Panc1 (cell line): ENCODE data around the gene GMCL2.

Source experiments
- CTCF ChIP-seq: fragments of 450-650 bp; IDR thresholded peaks from 2 replicates; pipeline ENCODE4 v1.5.1; 2017; ENCODE audit warnings: mild to moderate bottlenecking
- POLR2AphosphoS5 ChIP-seq: IDR thresholded peaks from 2 replicates; pipeline ENCODE4 v1.6.1; 2012; ENCODE audit warnings: mild to moderate bottlenecking, low read depth, low read length, moderate library complexity
- REST ChIP-seq, 2 experiments: IDR thresholded peaks; 2 replicates each; pipeline ENCODE4 v1.6.1; 2011 to 2012; ENCODE audit warnings: low read depth in 2 of 2, control low read depth in 1 of 2, low read length in 1 of 2, mild to moderate bottlenecking in 1 of 2, moderate library complexity in 1 of 2; ENCODE audit not compliant: insufficient read depth in 1 of 2
- TCF7L2 ChIP-seq: IDR thresholded peaks from 2 replicates; pipeline ENCODE4 v1.6.1; 2011; ENCODE audit warnings: mild to moderate bottlenecking, low read depth, low read length, inconsistent platforms

GRCh38 chr5:178234750-178235587 is 47.8 kb upstream of the GMCL2 start:
- TF ChIP-seq REST (IDR thresholded peaks at IDR 0.05; ENCODE audit: insufficient read depth in 1 of 2, low read depth in 2 of 2, low read length in 1 of 2): no peak
- TF ChIP-seq CTCF: peak; percentile 93
- no peak for TF ChIP-seq TCF7L2
- no peak for TF ChIP-seq POLR2AphosphoS5
